HepG2 (cell line): Measurements from ENCODE around the gene ZNF697. TPM values are rescaled to one million over a fixed set of nuclear protein-coding genes. Genes with fewer than 3 reads are reported as not detected.

ENCODE experiments used
- EHMT2 ChIP-seq: fragments of 200-600 bp; sonication (generic); IDR thresholded peaks from 2 replicates; pipeline ENCODE4 v1.7.0; 2017; ENCODE audit warnings: antibody characterized with exemption, low read depth, low read length, borderline replicate concordance
- FOSL1 ChIP-seq: sonication (generic); formaldehyde crosslinking; IDR thresholded peaks from 2 replicates; pipeline ENCODE4 v1.9.0; 2021; ENCODE audit warnings: missing genetic modification reagents, borderline replicate concordance
- FOXJ3 ChIP-seq: sonication (generic); formaldehyde crosslinking; IDR thresholded peaks from 2 replicates; pipeline ENCODE4 v1.4.0; 2020; ENCODE audit warnings: missing genetic modification reagents, mild to moderate bottlenecking, borderline replicate concordance
- HCFC1 ChIP-seq: fragments of 150-350 bp; IDR thresholded peaks from 2 replicates; pipeline ENCODE4 v1.6.1; 2014; ENCODE audit warnings: low read depth, low read length
- HDAC1 ChIP-seq: sonication (generic); formaldehyde crosslinking; IDR thresholded peaks from 2 replicates; pipeline ENCODE4 v1.5.1; 2020; ENCODE audit warnings: mild to moderate bottlenecking, missing genetic modification reagents
- HDAC2 ChIP-seq: sonication (generic); formaldehyde crosslinking; IDR thresholded peaks from 2 replicates; pipeline ENCODE4 v1.4.0; 2020; ENCODE audit warnings: missing genetic modification reagents
- HMGA1 ChIP-seq: sonication (generic); formaldehyde crosslinking; conservative IDR thresholded peaks from 2 replicates; pipeline ENCODE4 v1.4.0; 2020; ENCODE audit warnings: missing genetic modification reagents
- HNF4A ChIP-seq: sonication (generic); formaldehyde crosslinking; IDR thresholded peaks from 2 replicates; pipeline ENCODE4 v1.4.0; 2020; ENCODE audit warnings: missing genetic modification reagents
- KAT7 ChIP-seq: IDR thresholded peaks from 2 replicates; pipeline ENCODE4 v1.6.1; 2018; ENCODE audit warnings: borderline replicate concordance, missing compliant biosample characterization
- KDM5B ChIP-seq: sonication (generic); formaldehyde crosslinking; IDR thresholded peaks from 2 replicates; pipeline ENCODE4 v1.4.0; 2020; ENCODE audit warnings: missing genetic modification reagents, mild to moderate bottlenecking, borderline replicate concordance
- KLF9 ChIP-seq: IDR thresholded peaks from 2 replicates; pipeline ENCODE4 v1.6.1; 2016; ENCODE audit warnings: low read depth
- MED13 ChIP-seq: sonication (generic); formaldehyde crosslinking; IDR thresholded peaks from 2 replicates; pipeline ENCODE4 v1.5.0; 2020; ENCODE audit warnings: missing genetic modification reagents
- PHF21A ChIP-seq: sonication (generic); formaldehyde crosslinking; IDR thresholded peaks from 2 replicates; pipeline ENCODE4 v1.5.0; 2020; ENCODE audit warnings: mild to moderate bottlenecking, missing genetic modification reagents
- RBM22 ChIP-seq: fragments of 200-400 bp; formaldehyde crosslinking; optimal IDR thresholded peaks from 2 replicates; pipeline ENCODE3; 2017; ENCODE audit warnings: mild to moderate bottlenecking, low read length, moderate library complexity
- REXO4 ChIP-seq: sonication (generic); formaldehyde crosslinking; IDR thresholded peaks from 2 replicates; pipeline ENCODE4 v1.8.0; 2022; ENCODE audit warnings: missing genetic modification reagents, mild to moderate bottlenecking, borderline replicate concordance
- SMAD1 ChIP-seq: sonication (generic); formaldehyde crosslinking; IDR thresholded peaks from 2 replicates; pipeline ENCODE4 v1.4.0; 2020; ENCODE audit warnings: missing genetic modification reagents, low read depth, mild to moderate bottlenecking, borderline replicate concordance
- SMC3 ChIP-seq: IDR thresholded peaks from 2 replicates; pipeline ENCODE4 v1.6.1; 2011; ENCODE audit warnings: low read length, improper control_type of control experiment
- SP4 ChIP-seq: sonication (generic); formaldehyde crosslinking; IDR thresholded peaks from 2 replicates; pipeline ENCODE4 v1.8.1; 2023; ENCODE audit warnings: mild to moderate bottlenecking, missing genetic modification reagents
- TBX3 ChIP-seq: fragments of 450-650 bp; IDR thresholded peaks from 2 replicates; pipeline ENCODE4 v1.6.1; 2017; ENCODE audit warnings: antibody characterized with exemption, mild to moderate bottlenecking, inconsistent platforms, borderline replicate concordance
- ZNF292 ChIP-seq: sonication (generic); formaldehyde crosslinking; IDR thresholded peaks from 2 replicates; pipeline ENCODE4 v1.8.1; 2022; ENCODE audit warnings: mild to moderate bottlenecking, low read depth, missing genetic modification reagents, borderline replicate concordance
- ZNF501 ChIP-seq: sonication (generic); formaldehyde crosslinking; IDR thresholded peaks from 2 replicates; pipeline ENCODE4 v1.5.1; 2020; ENCODE audit warnings: mild to moderate bottlenecking, moderate library complexity, missing genetic modification reagents
- ZNF570 ChIP-seq: sonication (generic); formaldehyde crosslinking; IDR thresholded peaks from 2 replicates; pipeline ENCODE4 v1.4.0; 2020; ENCODE audit warnings: mild to moderate bottlenecking, missing genetic modification reagents, borderline replicate concordance
- ZNF788 ChIP-seq: sonication (generic); formaldehyde crosslinking; IDR thresholded peaks from 2 replicates; pipeline ENCODE4 v1.5.0; 2020; ENCODE audit warnings: mild to moderate bottlenecking, missing genetic modification reagents, borderline replicate concordance
- polyA plus RNA-seq, 8 experiments: library from polyadenylated mRNA; depleted of rRNA in 3 of 8; stranded (reverse) in 7 of 8; unstranded in 1 of 8; fragments of >200 nt; fragmentation: Illumina TruSeq in 4 of 8; extraction: Trizol in 4 of 8; gene quantifications; 2 replicates each; pipeline versions ENCODE4 v1.2.1 to v1.2.3, GENCODE V29; 2011 to 2016; ENCODE audit warnings: low read depth in 4 of 8, missing spikeins in 1 of 8, mixed read lengths in 1 of 8; ENCODE audit not compliant: insufficient read depth in 1 of 8
- total RNA-seq, 5 experiments: library from RNA; depleted of rRNA; stranded (reverse); fragments of >200 nt; fragmentation: Illumina TruSeq; extraction: Trizol; gene quantifications; 2 replicates each; pipeline ENCODE4 v1.2.3, GENCODE V29; 2016; ENCODE audit warnings: low read depth in 1 of 5
- TF ChIP-seq, protein P1 (sequence below): sonication (generic); formaldehyde crosslinking; IDR thresholded peaks from 2 replicates; pipeline ENCODE4 v1.8.0; 2022; ENCODE audit warnings: missing genetic modification reagents, mild to moderate bottlenecking, borderline replicate concordance
- TF ChIP-seq, protein P2 (sequence below): sonication (generic); formaldehyde crosslinking; IDR thresholded peaks from 2 replicates; pipeline ENCODE4 v1.4.0; 2020; ENCODE audit warnings: missing genetic modification reagents, mild to moderate bottlenecking, borderline replicate concordance
- TF ChIP-seq, protein P3 (sequence below): sonication (generic); formaldehyde crosslinking; IDR thresholded peaks from 2 replicates; pipeline ENCODE4 v1.4.0; 2020; ENCODE audit warnings: low read depth, mild to moderate bottlenecking, missing genetic modification reagents

The ZNF697 gene
- total and polyA plus RNA-seq, 2 of the 13 experiments (the other 11 are each of a cell fraction or from before 2014, with no cell fraction given), result 2.3 to 7.1 TPM

DNA sequence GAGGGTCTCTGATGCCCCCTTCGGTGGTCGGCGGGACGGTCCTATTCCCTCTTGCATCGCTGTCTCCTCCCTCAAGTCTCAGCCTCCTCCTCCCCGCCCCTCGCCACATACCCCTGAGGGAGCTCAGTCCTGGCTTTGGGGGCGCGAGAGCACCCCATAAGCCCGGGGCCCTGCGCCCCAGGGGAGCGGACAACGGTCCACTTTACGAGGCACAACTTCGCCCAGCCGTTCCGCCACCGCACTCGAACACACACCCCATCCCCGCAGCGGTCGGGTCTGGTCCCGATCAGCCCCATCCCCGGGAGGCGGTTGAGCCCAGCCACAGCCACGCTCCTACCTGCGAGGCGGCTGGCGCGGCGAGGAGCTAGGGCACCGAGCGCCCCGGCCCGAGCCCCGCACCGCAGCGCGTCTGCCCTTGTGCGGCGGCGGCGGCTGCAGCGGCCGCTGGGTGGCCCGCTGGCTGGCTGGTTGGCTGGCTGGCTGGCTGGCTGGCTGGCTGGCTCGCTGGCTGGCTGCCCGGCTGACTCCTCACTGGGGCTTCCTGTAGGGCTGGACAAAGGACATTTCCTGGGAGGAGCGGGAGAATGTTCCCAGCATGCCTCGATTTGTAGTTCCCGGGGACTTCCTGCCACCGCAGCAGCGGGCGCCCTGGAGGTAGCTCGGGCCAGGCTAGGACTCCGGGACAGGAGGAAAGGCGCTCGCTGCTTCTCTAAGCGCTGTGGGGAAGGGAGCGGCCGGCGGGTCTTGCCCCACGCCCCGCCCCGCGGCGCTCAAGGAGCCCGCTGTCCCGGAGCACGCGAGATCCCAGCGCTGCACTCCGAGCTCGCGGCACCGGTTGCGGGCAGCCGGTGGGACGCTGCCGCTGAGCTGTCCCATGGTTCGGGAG is at the start of gene ZNF697 (continued):
- TF ChIP-seq HNF4A (CRISPR knock-in tag) (no peak), REXO4 (CRISPR knock-in tag) (no peak), ZNF788 (CRISPR knock-in tag) (peak; percentile 88; the same call in 1 of the 2 replicates), ZNF570 (CRISPR knock-in tag) (no peak), ZNF501 (peak; percentile 63), HDAC2 (CRISPR knock-in tag) (no peak), EHMT2 (no peak), KAT7 (CRISPR knock-in tag) (no peak; the same call in 1 of the 2 replicates), SMAD1 (CRISPR knock-in tag) (no peak), KDM5B (CRISPR knock-in tag) (peak; percentile 55; the same call in 1 of the 2 replicates), KLF9 (CRISPR knock-in tag) (no peak), HMGA1 (CRISPR knock-in tag) (no peak), FOSL1 (CRISPR knock-in tag) (no peak), HCFC1 (peak; percentile 75), ZNF292 (CRISPR knock-in tag) (peak; percentile 14; the same call in 1 of the 2 replicates), SMC3 (no peak), PHF21A (CRISPR knock-in tag) (peak; percentile 80), TBX3 (no peak), SP4 (CRISPR knock-in tag) (no peak), FOXJ3 (CRISPR knock-in tag) (no peak), MED13 (no peak), RBM22 (no peak), HDAC1 (CRISPR knock-in tag) (peak; percentile 15; the same call in 1 of the 2 replicates)
- TF ChIP-seq, protein P1, sequence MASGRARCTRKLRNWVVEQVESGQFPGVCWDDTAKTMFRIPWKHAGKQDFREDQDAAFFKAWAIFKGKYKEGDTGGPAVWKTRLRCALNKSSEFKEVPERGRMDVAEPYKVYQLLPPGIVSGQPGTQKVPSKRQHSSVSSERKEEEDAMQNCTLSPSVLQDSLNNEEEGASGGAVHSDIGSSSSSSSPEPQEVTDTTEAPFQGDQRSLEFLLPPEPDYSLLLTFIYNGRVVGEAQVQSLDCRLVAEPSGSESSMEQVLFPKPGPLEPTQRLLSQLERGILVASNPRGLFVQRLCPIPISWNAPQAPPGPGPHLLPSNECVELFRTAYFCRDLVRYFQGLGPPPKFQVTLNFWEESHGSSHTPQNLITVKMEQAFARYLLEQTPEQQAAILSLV, result peak; percentile 29; the same call in 1 of the 2 replicates
- TF ChIP-seq, protein P2, sequence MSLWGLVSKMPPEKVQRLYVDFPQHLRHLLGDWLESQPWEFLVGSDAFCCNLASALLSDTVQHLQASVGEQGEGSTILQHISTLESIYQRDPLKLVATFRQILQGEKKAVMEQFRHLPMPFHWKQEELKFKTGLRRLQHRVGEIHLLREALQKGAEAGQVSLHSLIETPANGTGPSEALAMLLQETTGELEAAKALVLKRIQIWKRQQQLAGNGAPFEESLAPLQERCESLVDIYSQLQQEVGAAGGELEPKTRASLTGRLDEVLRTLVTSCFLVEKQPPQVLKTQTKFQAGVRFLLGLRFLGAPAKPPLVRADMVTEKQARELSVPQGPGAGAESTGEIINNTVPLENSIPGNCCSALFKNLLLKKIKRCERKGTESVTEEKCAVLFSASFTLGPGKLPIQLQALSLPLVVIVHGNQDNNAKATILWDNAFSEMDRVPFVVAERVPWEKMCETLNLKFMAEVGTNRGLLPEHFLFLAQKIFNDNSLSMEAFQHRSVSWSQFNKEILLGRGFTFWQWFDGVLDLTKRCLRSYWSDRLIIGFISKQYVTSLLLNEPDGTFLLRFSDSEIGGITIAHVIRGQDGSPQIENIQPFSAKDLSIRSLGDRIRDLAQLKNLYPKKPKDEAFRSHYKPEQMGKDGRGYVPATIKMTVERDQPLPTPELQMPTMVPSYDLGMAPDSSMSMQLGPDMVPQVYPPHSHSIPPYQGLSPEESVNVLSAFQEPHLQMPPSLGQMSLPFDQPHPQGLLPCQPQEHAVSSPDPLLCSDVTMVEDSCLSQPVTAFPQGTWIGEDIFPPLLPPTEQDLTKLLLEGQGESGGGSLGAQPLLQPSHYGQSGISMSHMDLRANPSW, result no peak
- TF ChIP-seq, protein P3, sequence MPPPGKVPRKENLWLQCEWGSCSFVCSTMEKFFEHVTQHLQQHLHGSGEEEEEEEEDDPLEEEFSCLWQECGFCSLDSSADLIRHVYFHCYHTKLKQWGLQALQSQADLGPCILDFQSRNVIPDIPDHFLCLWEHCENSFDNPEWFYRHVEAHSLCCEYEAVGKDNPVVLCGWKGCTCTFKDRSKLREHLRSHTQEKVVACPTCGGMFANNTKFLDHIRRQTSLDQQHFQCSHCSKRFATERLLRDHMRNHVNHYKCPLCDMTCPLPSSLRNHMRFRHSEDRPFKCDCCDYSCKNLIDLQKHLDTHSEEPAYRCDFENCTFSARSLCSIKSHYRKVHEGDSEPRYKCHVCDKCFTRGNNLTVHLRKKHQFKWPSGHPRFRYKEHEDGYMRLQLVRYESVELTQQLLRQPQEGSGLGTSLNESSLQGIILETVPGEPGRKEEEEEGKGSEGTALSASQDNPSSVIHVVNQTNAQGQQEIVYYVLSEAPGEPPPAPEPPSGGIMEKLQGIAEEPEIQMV (CRISPR knock-in tag), result no peak
